GM13977 (cell line): ENCODE results near the gene NDNF.

ENCODE experiments used
- DNase-seq: peaks from one replicate; pipeline ENCODE4 v3.0.0; 2012; ENCODE audit warnings: low spot score
- CTCF ChIP-seq: IDR thresholded peaks from 2 replicates; pipeline ENCODE4 v1.5.1; 2012; ENCODE audit warnings: mild to moderate bottlenecking, control low read depth; ENCODE audit not compliant: insufficient read depth; ENCODE audit errors: extremely low read depth, missing control alignments
- in situ Hi-C: fragments of 300-500 bp; cut with MboI; formaldehyde crosslinking; loops from one replicate; pipeline ENCODE4 v1.12.0; 2022; ENCODE audit warnings: low sequenced_read_pairs, low pct_unique_long_range_greater_than_20kb, mixed read lengths, inconsistent platforms; ENCODE audit not compliant: unreplicated experiment

The NDNF gene

GRCh38 chr4:120995266-120996010 lies 76.9 kb downstream of the NDNF start:
- no peak for TF ChIP-seq CTCF
- no peak for DNase-seq
- in situ Hi-C loops, result no loop called here

- DNase-seq, result no peak
- in situ Hi-C loops, result no loop called here
These were observed 77.8 kb downstream of the NDNF start for GRCh38 chr4:120994521-120994920.

DNA sequence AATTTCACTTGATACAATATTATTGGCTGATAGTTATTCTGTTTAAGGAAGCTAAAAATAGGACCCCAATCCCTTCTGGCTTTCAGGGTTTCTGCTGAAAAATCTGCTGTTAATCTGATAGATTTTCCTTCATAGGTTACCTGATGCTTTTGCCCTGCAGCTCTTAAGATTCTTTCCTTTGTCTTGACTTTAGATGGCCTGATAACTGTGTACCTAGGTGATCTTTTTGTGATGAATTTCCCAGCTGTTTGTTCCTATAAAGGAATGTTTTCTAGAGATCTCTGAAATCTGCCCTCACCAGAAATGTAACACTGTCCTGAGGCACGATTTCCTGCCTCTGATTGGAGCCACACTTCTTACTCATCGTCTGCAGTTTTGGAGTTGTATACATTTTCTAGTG lies 80.5 kb downstream of the NDNF start:
- no peak for TF ChIP-seq CTCF
- no peak for DNase-seq
- in situ Hi-C loops, result no loop called here

More at GRCh38 chr4:120994521-120994920, 77.8 kb downstream of the NDNF start:
- TF ChIP-seq CTCF, result no peak

GRCh38 chr4:120990246-120990645 lies 82.1 kb downstream of the NDNF start:
- DNase-seq, result no peak
- no peak for TF ChIP-seq CTCF
- in situ Hi-C loops, result no loop called here
